Dermis microvascular lymphatic vessel endothelial cell (primary cell): ENCODE results near the gene IL2RG. TPM values are rescaled to one million over a fixed set of nuclear protein-coding genes. Genes with fewer than 3 reads are reported as not detected.

Source experiments
- DNase-seq, 2 donors: peaks; one replicate each; pipeline versions ENCODE4 v3.0.0 to v3.0.0-alpha.2; 2010; ENCODE audit warnings: low read depth in 2 of 2
- total RNA-seq: library from RNA; depleted of rRNA; stranded (reverse); fragments of >200 nt; gene quantifications from 2 replicates; pipeline ENCODE4 v1.2.1, GENCODE V29; 2014

Gene IL2RG
- total RNA-seq, 1 donor from 2014 or later, result 0.13 TPM

GRCh38 chrX:71109051-71109450 lies 2.3 kb downstream of the IL2RG start:
- DNase-seq, result no peak

GRCh38 chrX:71107762-71108360 lies 3.5 kb downstream of the IL2RG start:
- no peak for DNase-seq

- DNase-seq, result no peak
Measured at GRCh38 chrX:71107245-71107644, 4.1 kb downstream of the IL2RG start.

GRCh38 chrX:71106427-71106826 lies 5.0 kb downstream of the IL2RG start, which contains the start of gene CXorf65:
CXorf65 (minus strand) TSS chrX:71106740; CDS start chrX:71106556, 184 bp downstream.
- DNase-seq, result no peak

GRCh38 chrX:71105628-71106027 lies 5.7 kb downstream of the IL2RG start:
- no peak for DNase-seq

- no peak for DNase-seq
Measured at GRCh38 chrX:71103110-71103983, 8.0 kb downstream of the IL2RG start.

GRCh38 chrX:71102292-71102691 lies 9.1 kb downstream of the IL2RG start:
- DNase-seq, result no peak

GRCh38 chrX:71100581-71101505 lies 10.5 kb downstream of the IL2RG start:
- DNase-seq, result no peak

GRCh38 chrX:71099736-71100135 lies 11.6 kb downstream of the IL2RG start:
- DNase-seq, result no peak

GRCh38 chrX:71098951-71099506 lies 12.3 kb downstream of the IL2RG start:
- DNase-seq, result no peak

GRCh38 chrX:71098302-71098701 lies 13.1 kb downstream of the IL2RG start:
- peak; percentile 29 to 64 for DNase-seq

- DNase-seq, result no peak
Measured at GRCh38 chrX:71096760-71097032, 14.7 kb downstream of the IL2RG start.

- no peak for DNase-seq
Measured at GRCh38 chrX:71095981-71096759, 15.2 kb downstream of the IL2RG start.

- DNase-seq, result peak; percentile 79 to 90
Measured at GRCh38 chrX:71095555-71095980, 15.8 kb downstream of the IL2RG start, which contains the start of gene FOXO4. FOXO4 (plus strand) TSS chrX:71095851; CDS start chrX:71096529, 678 bp downstream.

- DNase-seq, result peak in 1 of 2 donors; percentile 1
Measured at GRCh38 chrX:71095033-71095432, 16.3 kb downstream of the IL2RG start.

- no peak for DNase-seq
Measured at GRCh38 chrX:71091263-71091662, 20.1 kb downstream of the IL2RG start.

GRCh38 chrX:71085900-71086299 lies 25.5 kb downstream of the IL2RG start:
- DNase-seq, result no peak

- DNase-seq, result no peak
Measured at GRCh38 chrX:71082822-71083221, 28.6 kb downstream of the IL2RG start.

- DNase-seq, result no peak
Measured at GRCh38 chrX:71082124-71082647, 29.2 kb downstream of the IL2RG start.

GRCh38 chrX:71081330-71082123 lies 29.9 kb downstream of the IL2RG start:
- peak in 1 of 2 donors; percentile 56 for DNase-seq
